Psoas muscle (tissue), 8 donors: Measurements from ENCODE around the gene ZNF776. TPM values are rescaled to one million over a fixed set of nuclear protein-coding genes. Genes with fewer than 3 reads are reported as not detected.
"Not testable (repeated sequence)": the region's sequence is repeated elsewhere in the genome, so short reads cannot be mapped to it uniquely, and the experiment has no call there.

Experiments
- ATAC-seq, 4 donors: fragments of 200-7000 bp; cut with Tn5 transposase; one replicate each; pipeline ENCODE4 v1.9.1; 2020; ENCODE audit warnings: moderate library complexity in 3 of 4, mild to moderate bottlenecking in 2 of 4
- DNase-seq, 2 donors: peaks; one replicate each; pipeline ENCODE4 v3.0.0-alpha.2; 2020
- H3K27ac ChIP-seq: fragments of 200-600 bp; one replicate; pipeline ENCODE4 v1.8.0; 2022
- H3K27me3 ChIP-seq, 3 donors: fragments of 200-600 bp in 1 of 3; one replicate each; pipeline versions ENCODE4 v1.6.1 to v1.8.0; 2013 to 2022; ENCODE audit warnings: low read length in 2 of 3, mild to moderate bottlenecking in 2 of 3, moderate library complexity in 1 of 3; ENCODE audit not compliant: insufficient read depth in 3 of 3
- H3K36me3 ChIP-seq, 2 donors: fragments of 200-600 bp in 1 of 2; one replicate each; pipeline versions ENCODE4 v1.6.1 to v1.8.0; 2013 to 2022; ENCODE audit warnings: low read depth in 1 of 2, mild to moderate bottlenecking in 1 of 2, moderate library complexity in 1 of 2; ENCODE audit not compliant: insufficient read depth in 1 of 2
- H3K4me1 ChIP-seq: fragments of 200-600 bp; one replicate; pipeline ENCODE4 v1.8.0; 2022
- H3K4me3 ChIP-seq: fragments of 200-600 bp; one replicate; pipeline ENCODE4 v1.8.0; 2022; ENCODE audit warnings: mild to moderate bottlenecking
- H3K9me3 ChIP-seq: fragments of 200-600 bp; one replicate; pipeline ENCODE4 v1.8.0; 2022
- WGBS, 3 donors: extraction: QIAGEN DNeasy Blood & Tissue Kit; methylation state at CpG; one replicate each; pipeline versions ENCODE4 v1.1.6 to v1.1.7; 2013; 5-methylcytosine and 5-hydroxymethylcytosine counted together
- intact Hi-C, 2 donors: fragments of 100-400 bp; cut with DNase I; formaldehyde crosslinking; loops; one replicate each; pipeline versions ENCODE4 v1.11.0 to v1.14.2; 2022
- polyA plus RNA-seq, 3 donors: library from polyadenylated mRNA; stranded (reverse); fragments of 200-250 nt; gene quantifications; one replicate each; pipeline ENCODE4 v1.2.3, GENCODE V29; 2013
- total RNA-seq, 4 donors: library from RNA; stranded (reverse); fragmentation: NEBNext Ultra II Directional in 2 of 4; extraction: Animal tissue kit (Norgen Biotek cat#: 25700) in 2 of 4; gene quantifications; one replicate each; pipeline versions ENCODE4 v1.2.1 to v1.2.4, GENCODE V29; 2021 to 2023
- TF ChIP-seq, protein P1 (sequence below): fragments of 200-600 bp; IDR thresholded peaks from one replicate; pipeline ENCODE4 v1.8.0; 2022; ENCODE audit warnings: antibody characterized with exemption
- donor health status: healthy with polysubstance abuse.
- donor health status: DM: no; HTN: no; CAD: no; lungs with moderate emphysema.
- donor health status: Bipolar disorder and iron deficiency.
- donor health status: healthy.
- donor health status: DM: yes; HTN: yes; CAD: no.
- donor health status: DM: no; HTN: no; CAD: no.
- donor health status: DM: no; HTN: no; CAD: no.
- donor health status: DM: yes; HTN: yes; CAD: no.

The ZNF776 gene
- total and polyA plus RNA-seq, 7 donors = 3.6 to 15.5 (median 8.9) TPM

DNA sequence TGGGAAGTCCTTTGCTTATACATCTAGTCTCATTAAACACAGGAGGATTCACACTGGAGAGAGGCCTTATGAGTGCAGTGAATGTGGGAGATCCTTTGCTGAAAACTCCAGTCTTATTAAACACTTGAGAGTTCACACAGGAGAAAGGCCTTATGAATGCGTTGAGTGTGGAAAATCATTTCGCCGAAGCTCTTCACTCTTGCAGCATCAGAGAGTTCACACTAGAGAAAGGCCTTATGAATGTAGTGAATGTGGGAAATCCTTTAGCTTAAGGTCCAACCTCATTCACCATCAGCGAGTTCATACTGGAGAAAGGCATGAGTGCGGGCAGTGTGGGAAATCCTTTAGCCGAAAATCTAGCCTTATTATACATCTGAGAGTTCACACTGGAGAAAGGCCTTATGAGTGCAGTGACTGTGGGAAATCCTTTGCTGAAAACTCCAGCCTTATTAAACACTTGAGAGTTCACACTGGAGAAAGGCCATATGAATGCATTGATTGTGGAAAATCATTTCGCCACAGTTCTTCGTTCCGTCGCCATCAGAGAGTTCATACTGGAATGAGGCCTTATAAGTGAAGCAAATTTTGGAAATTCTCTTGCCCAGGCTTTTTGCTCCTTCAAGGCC lies 32.7 kb downstream of the ZNF776 start:
- TF ChIP-seq, protein P1, sequence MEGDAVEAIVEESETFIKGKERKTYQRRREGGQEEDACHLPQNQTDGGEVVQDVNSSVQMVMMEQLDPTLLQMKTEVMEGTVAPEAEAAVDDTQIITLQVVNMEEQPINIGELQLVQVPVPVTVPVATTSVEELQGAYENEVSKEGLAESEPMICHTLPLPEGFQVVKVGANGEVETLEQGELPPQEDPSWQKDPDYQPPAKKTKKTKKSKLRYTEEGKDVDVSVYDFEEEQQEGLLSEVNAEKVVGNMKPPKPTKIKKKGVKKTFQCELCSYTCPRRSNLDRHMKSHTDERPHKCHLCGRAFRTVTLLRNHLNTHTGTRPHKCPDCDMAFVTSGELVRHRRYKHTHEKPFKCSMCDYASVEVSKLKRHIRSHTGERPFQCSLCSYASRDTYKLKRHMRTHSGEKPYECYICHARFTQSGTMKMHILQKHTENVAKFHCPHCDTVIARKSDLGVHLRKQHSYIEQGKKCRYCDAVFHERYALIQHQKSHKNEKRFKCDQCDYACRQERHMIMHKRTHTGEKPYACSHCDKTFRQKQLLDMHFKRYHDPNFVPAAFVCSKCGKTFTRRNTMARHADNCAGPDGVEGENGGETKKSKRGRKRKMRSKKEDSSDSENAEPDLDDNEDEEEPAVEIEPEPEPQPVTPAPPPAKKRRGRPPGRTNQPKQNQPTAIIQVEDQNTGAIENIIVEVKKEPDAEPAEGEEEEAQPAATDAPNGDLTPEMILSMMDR = no peak
- H3K27ac ChIP-seq = no peak overlapping the region
- no peak for ATAC-seq
- peaks cover 9% of the 10 kb centered on the region for H3K4me1 ChIP-seq
- WGBS, 3 donors = 98 to 99% (median 98%) methylated on average over 10 of the region's 10 CpGs
- peaks cover 27 to 63% of the 10 kb centered on the region in 2 donors for H3K36me3 ChIP-seq
- peaks cover 22% of the 10 kb centered on the region for H3K9me3 ChIP-seq
- intact Hi-C loops = no loop called here
- H3K4me3 ChIP-seq = no peak overlapping the region
- no peak for DNase-seq
- H3K27me3 ChIP-seq = no peaks in the 10 kb centered on the region

DNA sequence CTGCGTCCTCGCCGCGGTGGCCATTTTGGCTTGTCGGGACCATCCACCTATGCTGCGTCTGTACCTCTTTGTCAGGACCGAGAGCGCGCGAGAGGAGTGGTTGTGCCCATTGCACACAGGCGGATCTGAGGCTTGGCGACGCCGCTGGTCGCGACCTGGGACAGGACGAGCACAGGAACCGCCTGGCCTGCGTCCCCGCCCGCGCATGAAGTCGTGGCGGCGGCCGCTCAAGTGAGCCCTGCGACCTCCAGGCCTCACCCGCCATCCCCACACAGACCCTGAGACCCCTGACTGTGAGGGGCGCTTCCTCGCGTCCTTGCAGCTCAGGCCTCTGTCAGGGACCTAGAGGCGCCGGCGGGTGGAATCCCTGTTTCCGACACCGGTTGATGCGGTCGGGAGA lies 39.7 kb downstream of the ZNF776 start:
- peaks cover 9% of the 10 kb centered on the region for H3K9me3 ChIP-seq
- TF ChIP-seq, protein P1 = no peak
- no peak overlapping the region for H3K4me3 ChIP-seq
- 93 to 95% (median 95%) methylated on average over 38 of the region's 38 CpGs for WGBS, 3 donors
- H3K36me3 ChIP-seq = peaks cover 0 to 31% of the 10 kb centered on the region in 2 donors
- DNase-seq = no peak
- ATAC-seq = peak in 1 of 4 donors; percentile 25
- no peaks in the 10 kb centered on the region for H3K27me3 ChIP-seq
- no peak overlapping the region for H3K27ac ChIP-seq
- intact Hi-C loops = no loop called here
- H3K4me1 ChIP-seq = no peaks in the 10 kb centered on the region

DNA sequence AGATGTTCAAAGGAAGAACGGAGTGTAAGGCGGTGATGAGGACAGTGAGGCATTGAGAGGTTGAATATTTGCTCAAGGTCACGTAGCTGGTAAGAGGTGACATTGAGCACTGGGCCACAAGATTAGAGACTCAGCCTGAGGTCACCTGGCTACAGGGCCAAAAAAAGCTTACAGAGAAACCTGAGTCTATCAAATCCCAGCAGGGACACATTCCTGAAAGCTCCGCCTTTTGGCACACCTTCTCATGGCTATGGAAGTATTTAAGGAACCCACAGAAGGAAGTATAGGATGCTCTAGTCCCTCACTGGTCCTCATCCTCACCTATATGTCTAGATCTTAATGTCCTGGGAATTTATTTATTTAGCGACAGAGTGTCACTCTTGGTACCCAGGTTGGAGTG lies 40.3 kb downstream of the ZNF776 start:
- Histone ChIP-seq H3K9me3 (peaks cover 9% of the 10 kb centered on the region), H3K27ac (no peak overlapping the region), H3K36me3 (peaks cover 0 to 33% of the 10 kb centered on the region in 2 donors), H3K27me3 (no peaks in the 10 kb centered on the region), H3K4me3 (no peak overlapping the region), H3K4me1 (no peaks in the 10 kb centered on the region)
- TF ChIP-seq, protein P1 = no peak
- DNase-seq (no peak), ATAC-seq (peak in 1 of 4 donors; percentile 16)
- intact Hi-C loops = no loop called here
- WGBS, 3 donors = 84 to 97% (median 94%) methylated on average over 5 of the region's 5 CpGs

DNA sequence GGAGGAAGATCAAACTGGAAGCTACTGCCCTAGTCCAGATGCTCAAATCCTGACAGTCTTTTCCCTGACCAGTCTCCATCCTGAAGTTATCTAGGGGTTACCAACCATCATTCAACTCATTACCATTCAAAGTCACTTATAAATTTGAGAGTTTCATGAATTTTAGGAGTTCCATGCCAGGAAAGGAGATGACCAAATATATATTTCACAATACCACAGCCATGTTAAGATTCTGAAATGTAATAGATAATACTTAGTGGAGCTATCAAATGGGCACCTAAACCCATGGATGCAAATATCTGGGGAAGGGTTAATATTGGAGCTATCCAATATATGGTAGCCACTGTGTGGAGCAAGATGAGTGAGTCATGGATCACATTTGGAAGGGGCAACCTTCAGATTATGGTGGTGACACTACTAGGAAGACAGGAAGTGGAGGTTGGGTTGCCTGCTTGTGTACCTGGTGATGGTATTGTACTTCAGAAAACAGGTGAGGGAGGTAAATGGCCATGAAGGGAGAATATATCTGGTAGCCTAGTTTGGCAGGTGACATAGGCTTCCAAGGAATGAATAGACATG lies 41.6 kb downstream of the ZNF776 start:
- Histone ChIP-seq H3K4me1 (peaks cover 6% of the 10 kb centered on the region), H3K27me3 (no peaks in the 10 kb centered on the region), H3K36me3 (peaks cover 0 to 33% of the 10 kb centered on the region in 2 donors), H3K27ac (peak overlapping the region; percentile 9), H3K9me3 (peaks cover 9% of the 10 kb centered on the region), H3K4me3 (no peak overlapping the region)
- TF ChIP-seq, protein P1 = no peak
- intact Hi-C loops = no loop called here
- DNase-seq (no peak), ATAC-seq (peak; percentile 57 to 66 (median 62))

DNA sequence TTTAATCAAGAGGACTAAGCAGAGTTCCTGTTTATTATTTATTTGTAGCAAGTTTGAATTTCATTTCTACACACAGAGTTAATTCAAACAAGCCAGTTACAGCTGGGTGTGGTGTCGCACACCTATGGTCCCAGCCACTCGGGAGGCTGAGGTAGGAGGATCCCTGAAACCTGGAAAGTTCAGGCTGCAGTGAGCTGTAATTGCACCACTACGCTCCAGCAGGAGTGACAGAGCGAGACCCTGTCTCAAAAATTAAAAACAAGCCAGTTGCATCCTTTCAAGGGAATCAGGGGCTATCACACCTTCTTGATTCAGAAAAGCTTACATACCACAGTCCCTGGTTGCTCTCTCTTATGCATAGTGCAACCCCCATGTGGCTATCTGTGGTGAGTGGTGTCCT lies 42.7 kb downstream of the ZNF776 start:
- H3K4me3 ChIP-seq = no peak overlapping the region
- TF ChIP-seq, protein P1 = no peak
- peaks cover 9% of the 10 kb centered on the region for H3K9me3 ChIP-seq
- no peak for DNase-seq
- no peaks in the 10 kb centered on the region for H3K27me3 ChIP-seq
- intact Hi-C loops = no loop called here
- peaks cover 10% of the 10 kb centered on the region for H3K4me1 ChIP-seq
- 99% methylated on average over 4 of the region's 4 CpGs for WGBS, 3 donors
- H3K27ac ChIP-seq = no peak overlapping the region
- H3K36me3 ChIP-seq = peaks cover 0 to 33% of the 10 kb centered on the region in 2 donors
- ATAC-seq = no peak

DNA sequence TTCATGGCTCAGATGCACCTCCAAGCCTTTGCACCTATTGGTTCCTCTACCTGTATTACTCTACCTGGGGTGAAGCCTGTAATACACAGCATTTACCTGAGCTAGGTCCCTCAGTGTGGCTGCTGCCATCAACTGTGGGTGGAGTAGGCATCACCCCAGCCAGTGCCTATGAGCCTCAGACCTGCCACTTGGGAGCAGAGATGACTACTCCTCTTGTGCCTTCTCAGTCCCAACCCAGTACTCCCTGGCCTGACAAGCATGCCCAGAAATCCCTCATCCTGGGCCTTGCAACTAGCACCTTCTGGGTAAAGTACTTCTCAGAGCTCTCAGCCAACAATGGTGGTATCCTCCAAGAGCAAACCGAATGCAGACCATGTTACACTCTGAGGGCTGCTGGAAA lies 50.0 kb downstream of the ZNF776 start:
- H3K36me3 ChIP-seq = peaks cover 5 to 19% of the 10 kb centered on the region in 2 donors
- H3K4me3 ChIP-seq, H3K27ac ChIP-seq, intact Hi-C loops, DNase-seq, H3K9me3 ChIP-seq, H3K27me3 ChIP-seq: not testable (repeated sequence)
- peaks cover 21% of the 10 kb centered on the region for H3K4me1 ChIP-seq
- ATAC-seq = peak in 1 of 4 donors; percentile 26
- WGBS, 3 donors = 91 to 95% (median 94%) methylated on average over 1 of the region's 1 CpG
